ENCODE results near the gene BSX. TPM values are rescaled to one million over a fixed set of nuclear protein-coding genes. Genes with fewer than 3 reads are reported as not detected.

BSX gene
- total RNA-seq, 1 donor from 2014 or later, result not detected

- Histone ChIP-seq H3K27ac (ENCODE audit: low read depth, low read length) (no peak overlapping the region), H3K9ac (ENCODE audit: low read length) (no peak overlapping the region), H3K79me2 (ENCODE audit: insufficient read depth, low read length) (no peaks in the 10 kb centered on the region), H3K36me3 (ENCODE audit: insufficient read depth, low read length) (no peaks in the 10 kb centered on the region), H3K4me2 (ENCODE audit: low read length) (no peak overlapping the region), H3K4me3 (ENCODE audit: insufficient read depth, low read depth, low read length) (no peak overlapping the region), H2AFZ (ENCODE audit: low read depth, low read length) (no peak overlapping the region), H4K20me1 (ENCODE audit: insufficient read depth, low read length) (no peaks in the 10 kb centered on the region), H3K9me3 (ENCODE audit: insufficient read depth, low read depth, low read length) (no peaks in the 10 kb centered on the region), H3K27me3 (ENCODE audit: insufficient read depth, low read length) (no peaks in the 10 kb centered on the region), H3K4me1 (ENCODE audit: insufficient read depth, low read length) (no peaks in the 10 kb centered on the region)
- FAIRE-seq (no peak), DNase-seq (ENCODE audit: low read depth) (no peak)
- peaks cover 5% of the 10 kb centered on the region for H3K27me3 Mint-ChIP-seq (ENCODE audit: low read depth, unreplicated experiment)
- no peaks in the 10 kb centered on the region for H3K4me1 Mint-ChIP-seq (ENCODE audit: low read depth, unreplicated experiment)
- no peak overlapping the region for H3K4me3 Mint-ChIP-seq (ENCODE audit: unreplicated experiment)
- H3K36me3 Mint-ChIP-seq (ENCODE audit: low read depth, unreplicated experiment), result peaks cover 3% of the 10 kb centered on the region
- H3K9me3 Mint-ChIP-seq (ENCODE audit: unreplicated experiment), result no peaks in the 10 kb centered on the region
- no peak overlapping the region for H3K27ac Mint-ChIP-seq (ENCODE audit: unreplicated experiment)
- TF ChIP-seq EZH2 (IDR thresholded peaks at IDR 0.05; ENCODE audit: insufficient read depth, low read length) (no peak), CTCF (IDR thresholded peaks at IDR 0.05; ENCODE audit: insufficient read depth, low read depth, low read length) (no peak)
Measured at GRCh38 chr11:122933416-122933815, 48.2 kb downstream of the BSX start.

GRCh38 chr11:122931510-122931909, 50.1 kb downstream of the BSX start:
- Histone ChIP-seq H3K79me2 (ENCODE audit: insufficient read depth, low read length) (no peaks in the 10 kb centered on the region), H4K20me1 (ENCODE audit: insufficient read depth, low read length) (no peaks in the 10 kb centered on the region), H3K4me2 (ENCODE audit: low read length) (no peak overlapping the region), H3K9me3 (ENCODE audit: insufficient read depth, low read depth, low read length) (no peaks in the 10 kb centered on the region), H3K27ac (ENCODE audit: low read depth, low read length) (no peak overlapping the region), H3K4me3 (ENCODE audit: insufficient read depth, low read depth, low read length) (no peak overlapping the region), H3K4me1 (ENCODE audit: insufficient read depth, low read length) (no peaks in the 10 kb centered on the region), H3K27me3 (ENCODE audit: insufficient read depth, low read length) (no peaks in the 10 kb centered on the region), H3K36me3 (ENCODE audit: insufficient read depth, low read length) (no peaks in the 10 kb centered on the region), H2AFZ (ENCODE audit: low read depth, low read length) (no peak overlapping the region), H3K9ac (ENCODE audit: low read length) (no peak overlapping the region)
- TF ChIP-seq EZH2 (IDR thresholded peaks at IDR 0.05; ENCODE audit: insufficient read depth, low read length) (no peak), CTCF (IDR thresholded peaks at IDR 0.05; ENCODE audit: insufficient read depth, low read depth, low read length) (no peak)
- Mint-ChIP-seq H3K36me3 (ENCODE audit: low read depth, unreplicated experiment) (peaks cover 6% of the 10 kb centered on the region), H3K27ac (ENCODE audit: unreplicated experiment) (no peak overlapping the region), H3K27me3 (ENCODE audit: low read depth, unreplicated experiment) (peaks cover 5% of the 10 kb centered on the region), H3K9me3 (ENCODE audit: unreplicated experiment) (no peaks in the 10 kb centered on the region), H3K4me1 (ENCODE audit: low read depth, unreplicated experiment) (no peaks in the 10 kb centered on the region), H3K4me3 (ENCODE audit: unreplicated experiment) (no peak overlapping the region)
- DNase-seq (ENCODE audit: low read depth), result no peak
- FAIRE-seq, result no peak

Other genes starting within 250 kb of the BSX start
- not detected in 2 replicates for gene CRTAM, start 143.3 kb downstream of the BSX start, total RNA-seq
- gene JHY, start 99.1 kb downstream of the BSX start, total RNA-seq, result 2.7 and 3.9 TPM in 2 replicates
- gene HSPA8, start 80.3 kb upstream of the BSX start, total RNA-seq, result 1,391 and 1,502 TPM in 2 replicates
- gene CLMP, start 213.4 kb upstream of the BSX start, total RNA-seq, result 16.0 and 26.5 TPM in 2 replicates